ENCODE measurements around the gene CAMTA2.

GRCh38 chr17:4980644-4981216, 6.7 kb downstream of the CAMTA2 start:
- TF ChIP-seq CTCF (conservative IDR thresholded peaks at IDR 0.05; ENCODE audit: low read length) (peak; percentile 90), EZH2phosphoT487 (IDR thresholded peaks at IDR 0.05; ENCODE audit: borderline replicate concordance, low read depth, low read length) (no peak)
